ENCODE measurements around the gene SERPINF2. TPM values are rescaled to one million over a fixed set of nuclear protein-coding genes. Genes with fewer than 3 reads are reported as not detected.
A peak's percentile ranks its signal among the peaks of the same experiment; 100 is the strongest.
"Not testable (repeated sequence)": the region's sequence is repeated elsewhere in the genome, so short reads cannot be mapped to it uniquely, and the experiment has no call there.

SERPINF2 gene
- total RNA-seq, 1 donor from 2014 or later = 1,138 TPM

- ATAC-seq (peak; percentile 42), DNase-seq (ENCODE audit: low spot score) (peak; percentile 70)
Observed at GRCh38 chr17:1762233-1762900, 19.7 kb downstream of the SERPINF2 start.

GRCh38 chr17:1762901-1763898 lies 20.5 kb downstream of the SERPINF2 start:
- ATAC-seq = peak; percentile 77
- peak; percentile 92 for DNase-seq (ENCODE audit: low spot score)

DNA sequence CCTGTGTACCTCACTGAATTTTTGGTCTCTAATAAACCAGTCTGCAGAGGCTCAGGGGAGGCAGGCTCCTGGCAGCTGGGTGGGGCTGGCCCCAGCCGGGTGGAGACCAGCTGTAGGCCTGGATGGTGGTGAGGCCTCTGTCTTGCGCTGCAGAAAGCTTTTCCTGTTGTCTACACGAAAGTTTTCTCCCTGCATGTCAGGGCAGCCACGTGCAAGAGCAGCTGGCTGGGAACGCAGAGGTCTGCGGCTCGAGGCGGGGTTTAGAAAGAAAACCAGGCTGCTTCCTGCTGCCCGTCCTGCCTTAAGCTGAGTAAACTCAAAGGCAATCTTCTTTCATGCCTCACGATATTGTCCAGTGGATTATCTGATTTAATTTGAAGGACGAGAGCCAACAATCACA lies 21.6 kb downstream of the SERPINF2 start:
- ATAC-seq (peak; percentile 36), DNase-seq (ENCODE audit: low spot score) (peak; percentile 77)

GRCh38 chr17:1764705-1765104 lies 22.0 kb downstream of the SERPINF2 start:
- ATAC-seq; DNase-seq (ENCODE audit: low spot score): not testable (repeated sequence)

- ATAC-seq = no peak
- DNase-seq (ENCODE audit: low spot score) = no peak
Observed at GRCh38 chr17:1765576-1765975, 22.9 kb downstream of the SERPINF2 start.

DNA sequence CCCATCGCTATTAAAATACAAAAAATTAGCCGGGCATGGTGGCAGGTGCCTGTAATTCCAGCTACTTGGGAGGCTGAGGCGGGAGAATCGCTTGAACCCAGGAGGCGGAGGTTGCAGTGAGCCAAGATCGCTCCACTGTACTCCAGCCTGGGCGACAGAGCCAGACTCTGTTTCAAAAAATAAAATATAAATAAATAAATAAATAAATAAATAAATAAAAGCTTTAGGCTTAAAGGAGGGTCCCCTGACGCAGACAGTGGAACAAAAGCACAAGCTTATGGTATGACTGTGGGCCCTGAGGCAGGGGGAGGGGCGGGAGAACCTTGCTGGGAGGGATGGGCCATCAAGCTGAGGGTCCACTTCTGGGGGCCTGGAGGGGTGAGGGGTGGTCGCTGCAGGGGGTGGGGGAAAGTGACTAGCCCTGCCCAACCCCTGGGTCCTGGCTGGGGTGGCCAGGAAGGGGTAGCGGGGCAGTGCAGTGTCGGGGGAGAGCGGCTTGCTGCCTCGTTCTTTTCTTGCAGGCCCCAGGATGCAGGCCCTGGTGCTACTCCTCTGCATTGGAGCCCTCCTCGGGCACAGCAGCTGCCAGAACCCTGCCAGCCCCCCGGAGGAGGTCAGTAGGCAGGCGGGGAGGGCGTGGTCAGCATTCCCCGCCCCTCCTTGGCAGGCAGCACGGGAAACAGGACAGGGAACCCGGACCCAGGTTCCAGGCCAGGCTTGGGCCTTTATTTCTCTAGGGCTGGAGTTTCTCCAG lies 23.9 kb downstream of the SERPINF2 start:
- ATAC-seq (peak; percentile 39), DNase-seq (ENCODE audit: low spot score) (peak; percentile 74)

GRCh38 chr17:1767358-1767757 lies 24.7 kb downstream of the SERPINF2 start:
- DNase-seq (ENCODE audit: low spot score) (no peak), ATAC-seq (no peak)

DNA sequence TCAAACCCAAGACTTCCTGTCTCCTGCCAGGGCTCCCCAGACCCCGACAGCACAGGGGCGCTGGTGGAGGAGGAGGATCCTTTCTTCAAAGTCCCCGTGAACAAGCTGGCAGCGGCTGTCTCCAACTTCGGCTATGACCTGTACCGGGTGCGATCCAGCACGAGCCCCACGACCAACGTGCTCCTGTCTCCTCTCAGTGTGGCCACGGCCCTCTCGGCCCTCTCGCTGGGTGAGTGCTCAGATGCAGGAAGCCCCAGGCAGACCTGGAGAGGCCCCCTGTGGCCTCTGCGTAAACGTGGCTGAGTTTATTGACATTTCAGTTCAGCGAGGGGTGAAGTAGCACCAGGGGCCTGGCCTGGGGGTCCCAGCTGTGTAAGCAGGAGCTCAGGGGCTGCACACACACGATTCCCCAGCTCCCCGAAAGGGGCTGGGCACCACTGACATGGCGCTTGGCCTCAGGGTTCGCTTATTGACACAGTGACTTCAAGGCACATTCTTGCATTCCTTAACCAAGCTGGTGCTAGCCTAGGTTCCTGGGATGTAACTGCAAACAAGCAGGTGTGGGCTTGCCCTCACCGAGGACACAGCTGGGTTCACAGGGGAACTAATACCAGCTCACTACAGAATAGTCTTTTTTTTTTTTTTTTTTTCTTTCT lies 27.3 kb downstream of the SERPINF2 start:
- DNase-seq (ENCODE audit: low spot score) = no peak
- ATAC-seq = no peak

- DNase-seq (ENCODE audit: low spot score) = not testable (repeated sequence)
- peak; percentile 35 for ATAC-seq
Observed at GRCh38 chr17:1773000-1773695, 30.5 kb downstream of the SERPINF2 start.

DNA sequence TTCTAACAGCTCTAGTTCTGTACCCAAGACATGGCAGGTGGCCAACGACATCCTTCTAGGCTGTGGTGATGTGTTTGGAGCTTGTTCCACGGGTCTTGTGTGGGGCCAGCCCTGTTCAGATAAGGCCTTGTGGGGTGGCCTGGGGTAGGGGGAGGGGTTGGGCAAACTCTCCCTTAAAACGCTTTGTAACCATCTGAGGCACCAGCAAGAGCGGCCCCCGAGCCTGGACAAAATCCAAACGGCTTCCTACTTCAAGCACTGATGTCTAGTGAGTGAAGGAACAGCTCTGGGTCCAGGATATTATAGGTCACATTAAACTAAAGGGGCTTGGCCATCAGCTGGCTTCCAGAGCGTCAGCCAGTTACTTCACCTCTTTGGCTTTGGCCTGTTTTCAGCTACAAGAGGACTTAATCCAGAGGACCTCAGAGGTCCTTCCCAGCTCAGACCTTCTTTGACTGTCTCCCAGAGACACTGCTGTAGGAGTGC lies 31.1 kb downstream of the SERPINF2 start:
- DNase-seq (ENCODE audit: low spot score) = no peak
- ATAC-seq = peak; percentile 12

GRCh38 chr17:1774390-1775176 lies 31.9 kb downstream of the SERPINF2 start:
- ATAC-seq = no peak
- no peak for DNase-seq (ENCODE audit: low spot score)

DNA sequence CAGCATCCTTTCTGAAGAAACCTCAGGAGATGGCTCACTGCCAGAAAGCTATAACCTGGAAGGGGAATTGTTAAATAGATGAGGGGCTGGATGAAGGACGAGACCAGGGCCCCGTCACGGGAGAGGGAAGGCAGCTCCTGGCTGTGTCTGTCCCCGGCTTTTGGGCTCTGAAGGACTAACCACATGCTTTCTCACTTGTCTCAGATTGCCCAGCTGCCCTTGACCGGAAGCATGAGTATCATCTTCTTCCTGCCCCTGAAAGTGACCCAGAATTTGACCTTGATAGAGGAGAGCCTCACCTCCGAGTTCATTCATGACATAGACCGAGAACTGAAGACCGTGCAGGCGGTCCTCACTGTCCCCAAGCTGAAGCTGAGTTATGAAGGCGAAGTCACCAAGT lies 33.7 kb downstream of the SERPINF2 start:
- DNase-seq (ENCODE audit: low spot score) = no peak
- no peak for ATAC-seq

DNA sequence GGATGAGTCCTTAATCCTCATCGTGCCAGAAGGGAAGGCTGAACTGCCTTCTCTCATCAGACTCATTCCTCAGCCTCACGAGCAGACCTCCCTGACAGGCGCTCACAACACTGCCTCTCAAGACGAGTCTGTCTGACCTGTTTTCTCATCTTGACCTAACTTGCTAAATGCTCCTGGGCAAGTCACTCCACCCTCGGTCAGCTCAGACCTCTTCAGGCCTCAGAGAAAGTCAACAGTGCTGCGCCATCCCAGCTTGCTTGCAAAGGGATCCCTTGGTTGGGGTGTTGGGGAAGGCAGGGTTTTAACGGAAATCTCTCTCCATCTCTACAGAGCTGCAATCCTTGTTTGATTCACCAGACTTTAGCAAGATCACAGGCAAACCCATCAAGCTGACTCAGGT lies 34.2 kb downstream of the SERPINF2 start:
- no peak for ATAC-seq
- no peak for DNase-seq (ENCODE audit: low spot score)

DNA sequence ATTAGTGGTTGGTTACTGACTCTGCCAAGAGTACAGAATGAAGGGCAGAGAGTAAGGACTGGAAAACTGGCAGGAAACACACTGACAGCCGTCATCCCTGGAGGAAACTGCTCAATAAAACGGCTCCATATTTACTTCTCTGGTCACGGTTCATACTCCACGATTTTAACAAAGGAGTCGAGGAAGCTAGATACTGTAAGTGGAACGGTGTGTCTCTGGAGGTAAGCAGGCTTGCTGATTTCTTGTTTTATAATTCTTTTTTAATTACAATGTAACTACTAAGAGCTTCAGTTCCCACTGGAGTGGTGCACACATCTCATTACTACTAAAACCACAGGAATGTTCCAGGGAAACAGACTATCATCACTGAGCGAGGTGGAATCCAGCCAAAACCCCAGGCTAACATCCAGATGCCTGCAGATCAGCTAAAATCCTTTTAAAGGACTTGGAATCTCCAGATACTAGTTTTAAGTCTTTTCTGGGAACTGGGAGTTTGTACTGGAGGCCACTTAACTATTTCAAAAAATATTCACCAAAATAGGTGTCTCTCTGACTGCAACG lies 37.0 kb downstream of the SERPINF2 start:
- ATAC-seq (peak; percentile 29), DNase-seq (ENCODE audit: low spot score) (no peak)

DNA sequence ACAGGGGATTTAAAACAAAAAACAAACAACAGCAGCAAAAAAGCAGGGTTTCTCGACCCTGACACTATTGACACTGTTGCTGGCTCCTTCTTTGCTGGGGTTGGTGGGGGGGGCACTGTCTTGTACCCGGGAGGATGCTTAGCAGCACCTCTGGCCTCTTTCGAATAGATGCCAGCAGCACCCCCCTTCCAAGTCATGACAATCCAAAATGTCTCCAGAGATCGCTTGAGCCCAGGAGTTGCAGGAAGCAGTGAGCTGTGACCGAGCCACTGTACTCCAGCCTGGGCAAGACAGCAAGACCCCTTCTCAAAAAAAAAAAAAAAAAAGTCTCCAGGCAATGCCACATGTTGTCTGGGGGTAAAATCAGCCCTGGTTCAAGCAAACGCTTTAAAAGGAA lies 39.5 kb downstream of the SERPINF2 start:
- DNase-seq (ENCODE audit: low spot score) (no peak), ATAC-seq (no peak)

DNA sequence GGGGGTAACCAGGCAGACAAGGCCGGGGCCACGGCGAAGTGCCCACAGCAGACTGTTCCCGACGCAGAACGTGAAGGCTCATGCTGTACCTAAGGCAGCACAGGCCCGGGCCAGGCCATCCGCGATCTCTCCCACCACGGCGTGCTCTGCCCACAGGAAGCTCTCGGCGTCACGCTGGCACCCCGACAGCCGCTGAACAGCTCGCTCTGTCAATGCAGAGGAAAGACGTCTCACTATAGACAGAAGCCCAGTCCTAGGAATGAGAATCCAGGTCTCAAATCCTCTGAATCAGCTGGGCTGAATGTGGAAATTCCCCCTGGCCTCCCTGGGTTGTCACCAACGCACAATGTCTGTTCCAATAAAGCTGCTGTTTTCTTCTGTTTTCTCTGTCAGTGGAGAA lies 40.6 kb downstream of the SERPINF2 start:
- peak; percentile 2 for ATAC-seq
- no peak for DNase-seq (ENCODE audit: low spot score)

DNA sequence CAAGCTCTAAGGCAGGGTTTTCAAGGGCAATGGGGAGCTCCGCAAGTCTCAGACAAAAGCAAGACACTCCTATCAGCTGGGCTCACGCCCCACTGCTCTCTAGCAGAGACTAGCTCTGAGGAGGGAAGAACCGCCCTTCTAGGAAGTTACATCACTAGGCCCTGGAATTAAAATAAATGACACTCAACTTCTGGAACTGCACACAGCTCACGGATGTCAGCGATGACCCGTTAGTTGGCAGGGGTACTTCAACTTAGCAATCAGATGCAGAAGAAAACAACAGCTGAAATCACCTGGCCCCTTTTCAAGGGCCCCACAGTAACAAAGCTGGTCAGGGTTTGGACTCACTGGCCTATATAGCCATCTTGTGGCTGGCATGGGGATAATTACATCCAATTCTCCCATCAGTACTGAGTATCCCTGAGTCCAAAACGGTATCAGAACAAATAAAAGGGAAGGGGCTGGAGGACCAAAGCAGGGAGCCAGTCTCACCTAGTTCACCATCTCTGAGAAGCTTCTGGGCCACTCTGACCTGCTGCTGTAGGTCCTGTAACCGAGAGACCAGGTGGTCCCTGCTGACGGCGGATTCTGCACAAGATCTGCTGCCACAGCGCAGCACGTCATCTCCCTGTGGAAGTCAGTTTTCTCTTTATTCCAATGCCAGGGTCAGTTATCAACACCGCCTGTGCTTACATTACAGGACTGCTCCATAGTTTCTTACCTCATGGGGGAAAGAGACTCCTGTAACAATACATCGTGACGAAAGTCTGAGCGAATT lies 41.4 kb downstream of the SERPINF2 start:
- peak; percentile 84 for ATAC-seq

GRCh38 chr17:1785930-1786329 lies 43.3 kb downstream of the SERPINF2 start:
- DNase-seq (ENCODE audit: low spot score) = no peak
- peak; percentile 12 for ATAC-seq

More for the DNA sequence above, 41.4 kb downstream of the SERPINF2 start:
- peak; percentile 75 for DNase-seq (ENCODE audit: low spot score)
